HUES64 (cell line): ENCODE data around the gene MSI2.

Source experiments
- H3K27ac ChIP-seq: 2 replicates; pipeline ENCODE4 v1.7.0; 2013; ENCODE audit warnings: low read depth, low read length, inconsistent platforms
- H3K27me3 ChIP-seq: 2 replicates; pipeline ENCODE4 v1.6.1; 2013; ENCODE audit warnings: mild to moderate bottlenecking, low read length; ENCODE audit not compliant: insufficient read depth
- H3K36me3 ChIP-seq: 2 replicates; pipeline ENCODE4 v1.6.1; 2013; ENCODE audit warnings: mild to moderate bottlenecking, low read length; ENCODE audit not compliant: insufficient read depth
- H3K4me1 ChIP-seq: 2 replicates; pipeline ENCODE4 v1.6.1; 2013; ENCODE audit warnings: mild to moderate bottlenecking, low read length, moderate library complexity; ENCODE audit not compliant: insufficient read depth
- H3K4me3 ChIP-seq: 2 replicates; pipeline ENCODE4 v1.5.1; 2013; ENCODE audit warnings: mild to moderate bottlenecking, low read length, moderate library complexity
- H3K9ac ChIP-seq: 2 replicates; pipeline ENCODE4 v1.6.1; 2013; ENCODE audit warnings: mild to moderate bottlenecking, low read depth, low read length
- H3K9me3 ChIP-seq: 2 replicates; pipeline ENCODE4 v1.6.1; 2013; ENCODE audit warnings: low read depth, low read length; ENCODE audit not compliant: insufficient read depth
- WGBS: fragments of 150-250, 120-280 bp; methylation state at CpG from one replicate; pipeline ENCODE4 v1.1.7; 2013; ENCODE audit warnings: missing lambda C conversion rate; 5-methylcytosine and 5-hydroxymethylcytosine counted together

MSI2 gene

DNA sequence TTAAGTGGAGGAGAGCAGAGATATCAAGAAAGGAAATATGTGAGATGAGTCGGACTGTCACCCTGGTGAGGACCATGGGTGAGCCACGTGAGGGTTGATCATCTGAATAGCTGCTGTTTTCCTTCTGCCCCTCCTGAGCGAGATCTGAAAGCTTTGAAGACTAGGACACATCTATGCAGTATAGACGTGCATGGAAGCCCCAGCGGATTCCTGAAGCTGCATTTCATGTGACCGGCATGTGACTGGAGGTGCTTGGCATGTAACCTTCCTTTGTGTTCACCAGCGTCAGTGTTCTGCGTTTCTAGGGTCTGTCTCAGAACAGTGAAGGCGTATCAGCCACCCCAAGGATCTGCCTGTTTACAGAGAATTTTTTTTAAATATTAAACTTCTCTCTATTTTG lies 75.1 kb downstream of the MSI2 start:
- H3K27me3 ChIP-seq = no peaks in the 10 kb centered on the region
- no peaks in the 10 kb centered on the region for H3K36me3 ChIP-seq
- no peak overlapping the region for H3K27ac ChIP-seq
- H3K9ac ChIP-seq = no peak overlapping the region
- H3K9me3 ChIP-seq = no peaks in the 10 kb centered on the region; the same call in 1 of the 2 replicates
- 90% methylated on average over 9 of the region's 9 CpGs for WGBS
- H3K4me1 ChIP-seq = peaks cover 6% of the 10 kb centered on the region; the same call in 1 of the 2 replicates
- H3K4me3 ChIP-seq = no peak overlapping the region

DNA sequence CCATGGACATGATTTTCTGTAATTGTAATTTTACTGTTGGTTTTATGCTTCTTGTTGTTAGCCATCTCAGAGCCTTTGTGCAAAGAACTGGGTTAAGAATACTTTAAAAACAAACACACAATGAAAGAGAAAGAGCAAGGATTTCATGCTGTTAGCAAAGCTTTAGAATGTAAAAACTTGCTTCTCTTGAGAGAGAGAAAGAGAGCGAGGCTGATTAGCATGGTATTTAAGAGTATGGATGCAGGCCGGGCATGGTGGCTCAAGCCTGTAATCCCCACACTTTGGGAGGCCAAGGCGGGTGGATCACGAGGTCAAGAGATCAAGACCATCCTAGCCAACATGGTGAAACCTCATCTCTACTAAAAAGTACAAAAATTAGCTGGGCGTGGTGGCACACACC lies 76.2 kb downstream of the MSI2 start:
- peak overlapping the region; percentile 47; the same call in 1 of the 2 replicates for H3K27ac ChIP-seq
- H3K27me3 ChIP-seq = no peaks in the 10 kb centered on the region
- no peak overlapping the region for H3K9ac ChIP-seq
- no peaks in the 10 kb centered on the region; the same call in 1 of the 2 replicates for H3K9me3 ChIP-seq
- no peak overlapping the region for H3K4me3 ChIP-seq
- H3K4me1 ChIP-seq = peaks cover 6% of the 10 kb centered on the region; the same call in 1 of the 2 replicates
- no peaks in the 10 kb centered on the region for H3K36me3 ChIP-seq
- WGBS = 42% methylated on average over 5 of the region's 5 CpGs

DNA sequence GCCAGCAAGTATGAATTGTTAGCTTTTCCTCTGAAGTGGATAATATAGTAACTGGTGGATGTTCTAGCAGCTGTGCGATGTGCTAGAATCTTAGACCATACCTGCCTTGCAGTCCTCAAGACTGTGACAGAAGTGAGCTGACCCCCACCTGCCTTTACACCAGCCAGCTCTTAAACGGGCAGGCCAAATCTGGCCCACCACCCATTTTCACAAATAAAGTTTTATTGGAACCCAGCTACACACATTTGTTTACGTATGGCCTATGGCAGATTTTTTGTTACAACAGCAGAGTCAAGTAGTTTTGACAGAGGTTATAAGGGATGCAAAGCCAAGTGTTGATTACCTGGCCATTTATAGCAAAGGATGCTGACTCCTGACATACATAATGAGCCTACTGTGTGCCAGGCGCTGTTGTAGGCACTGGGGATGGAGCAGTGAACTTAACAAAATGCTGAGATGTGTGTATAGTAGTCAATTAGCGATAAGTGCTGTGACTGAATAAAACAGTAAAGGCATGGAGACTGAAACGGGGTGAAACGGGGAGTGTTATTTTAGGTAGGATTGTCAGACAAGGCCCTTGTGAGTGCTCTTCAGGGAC lies 79.0 kb downstream of the MSI2 start:
- no peaks in the 10 kb centered on the region; the same call in 1 of the 2 replicates for H3K9me3 ChIP-seq
- no peak overlapping the region for H3K4me3 ChIP-seq
- no peak overlapping the region for H3K9ac ChIP-seq
- no peak overlapping the region for H3K27ac ChIP-seq
- 88% methylated on average over 7 of the region's 7 CpGs for WGBS
- no peaks in the 10 kb centered on the region for H3K36me3 ChIP-seq
- H3K27me3 ChIP-seq = no peaks in the 10 kb centered on the region
- H3K4me1 ChIP-seq = peaks cover 25% of the 10 kb centered on the region

DNA sequence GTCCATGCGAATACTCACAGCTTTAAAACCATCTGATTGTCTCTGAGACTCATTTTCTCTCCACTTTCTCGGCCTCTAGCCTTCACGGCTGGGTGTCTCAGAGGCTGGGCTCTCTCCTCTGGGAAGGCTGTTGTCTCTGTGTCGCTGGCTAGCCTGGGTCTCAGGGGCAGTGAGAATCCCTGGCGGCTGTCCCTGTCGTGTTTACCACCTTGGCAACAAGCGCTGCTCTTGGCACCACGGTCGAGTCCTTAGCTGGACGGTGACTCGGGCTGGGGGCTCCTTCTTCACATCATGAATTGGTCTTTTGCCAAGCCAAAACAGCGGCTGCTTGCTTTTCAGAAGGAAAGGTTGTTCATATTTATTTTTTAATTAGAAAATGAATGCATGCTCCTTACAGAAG lies 81.1 kb downstream of the MSI2 start:
- 91% methylated on average over 11 of the region's 12 CpGs for WGBS
- no peaks in the 10 kb centered on the region for H3K36me3 ChIP-seq
- H3K4me3 ChIP-seq = no peak overlapping the region
- no peak overlapping the region for H3K9ac ChIP-seq
- H3K9me3 ChIP-seq = no peaks in the 10 kb centered on the region; the same call in 1 of the 2 replicates
- H3K27me3 ChIP-seq = no peaks in the 10 kb centered on the region
- peaks cover 43% of the 10 kb centered on the region for H3K4me1 ChIP-seq
- no peak overlapping the region for H3K27ac ChIP-seq

DNA sequence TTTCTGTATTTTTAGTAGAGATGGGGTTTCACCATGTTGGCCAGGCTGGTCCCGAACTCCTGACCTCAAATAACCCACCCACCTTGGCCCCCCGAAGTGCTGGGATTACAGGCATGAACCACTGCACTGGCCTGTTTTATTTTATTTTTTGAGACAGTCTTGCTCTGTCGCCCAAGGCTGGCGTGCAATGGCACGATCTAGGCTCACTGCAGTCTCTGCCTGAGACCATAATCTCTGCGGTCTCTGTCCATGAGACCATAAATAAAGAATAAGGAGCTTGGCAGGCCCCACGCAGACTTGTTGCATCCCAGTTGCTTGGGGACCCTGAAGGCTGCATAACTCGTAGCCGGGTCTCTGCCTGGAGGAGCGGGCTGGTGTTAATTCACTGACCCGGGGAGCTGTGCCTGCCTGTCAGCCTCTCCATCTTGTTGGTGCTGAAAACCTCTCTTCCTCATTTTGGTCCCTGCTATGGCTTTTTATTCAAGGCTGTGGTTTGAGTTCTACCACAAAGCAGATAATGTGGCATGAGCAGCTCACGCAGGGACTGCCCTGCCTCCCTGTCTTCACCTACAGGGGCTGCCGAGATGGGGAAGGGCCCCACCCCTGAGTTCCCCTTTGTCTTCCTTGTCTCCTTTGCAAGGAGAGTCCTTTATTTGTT lies 82.1 kb downstream of the MSI2 start:
- H3K9ac ChIP-seq = no peak overlapping the region
- WGBS = 78% methylated on average over 13 of the region's 13 CpGs
- H3K9me3 ChIP-seq = no peaks in the 10 kb centered on the region; the same call in 1 of the 2 replicates
- no peak overlapping the region for H3K27ac ChIP-seq
- peaks cover 51% of the 10 kb centered on the region for H3K4me1 ChIP-seq
- no peak overlapping the region for H3K4me3 ChIP-seq
- H3K27me3 ChIP-seq = no peaks in the 10 kb centered on the region
- H3K36me3 ChIP-seq = no peaks in the 10 kb centered on the region

DNA sequence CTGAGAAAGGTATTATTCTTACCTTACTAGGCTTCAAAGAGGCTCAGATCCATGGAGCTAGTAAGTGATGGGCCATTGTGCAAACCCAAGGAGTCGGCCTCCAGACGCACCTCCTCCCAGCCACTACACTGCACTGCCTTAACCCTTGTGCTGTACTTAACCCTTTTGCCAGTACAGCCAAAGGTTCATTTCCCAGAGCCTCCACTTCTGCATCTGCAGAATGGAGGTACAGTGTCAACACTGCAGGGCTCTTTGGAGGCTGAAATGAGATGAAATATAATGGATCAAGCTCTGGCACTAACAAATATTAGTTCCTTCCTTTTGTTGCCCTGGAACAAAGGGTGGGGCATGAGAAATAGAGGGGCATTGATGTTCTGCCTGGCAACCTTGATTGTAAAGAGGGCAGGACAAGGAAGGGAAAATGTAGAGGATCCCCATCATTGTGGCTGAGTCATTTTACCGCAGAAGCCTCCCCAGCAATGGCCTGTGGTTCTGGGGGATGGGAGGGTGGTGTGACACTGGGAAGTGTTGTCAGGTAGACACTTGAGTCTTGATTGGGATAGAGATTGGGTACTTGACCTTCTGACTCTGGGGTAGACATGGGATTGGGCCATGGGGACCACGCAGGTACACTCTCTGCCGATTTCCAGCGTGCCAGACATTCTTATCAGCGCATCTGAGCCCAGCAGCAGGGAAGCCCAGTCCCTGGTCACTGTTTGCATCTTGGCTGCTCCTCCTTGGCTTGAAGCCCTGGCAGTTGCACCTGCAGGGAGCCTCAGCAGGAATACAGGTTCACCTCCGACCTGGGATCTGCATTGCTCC lies 84.0 kb downstream of the MSI2 start:
- H3K9me3 ChIP-seq = no peaks in the 10 kb centered on the region; the same call in 1 of the 2 replicates
- peaks cover 48% of the 10 kb centered on the region for H3K4me1 ChIP-seq
- no peaks in the 10 kb centered on the region for H3K36me3 ChIP-seq
- H3K27ac ChIP-seq = no peak overlapping the region
- H3K27me3 ChIP-seq = no peaks in the 10 kb centered on the region
- H3K9ac ChIP-seq = no peak overlapping the region
- WGBS = 91% methylated on average over 8 of the region's 8 CpGs
- no peak overlapping the region for H3K4me3 ChIP-seq

DNA sequence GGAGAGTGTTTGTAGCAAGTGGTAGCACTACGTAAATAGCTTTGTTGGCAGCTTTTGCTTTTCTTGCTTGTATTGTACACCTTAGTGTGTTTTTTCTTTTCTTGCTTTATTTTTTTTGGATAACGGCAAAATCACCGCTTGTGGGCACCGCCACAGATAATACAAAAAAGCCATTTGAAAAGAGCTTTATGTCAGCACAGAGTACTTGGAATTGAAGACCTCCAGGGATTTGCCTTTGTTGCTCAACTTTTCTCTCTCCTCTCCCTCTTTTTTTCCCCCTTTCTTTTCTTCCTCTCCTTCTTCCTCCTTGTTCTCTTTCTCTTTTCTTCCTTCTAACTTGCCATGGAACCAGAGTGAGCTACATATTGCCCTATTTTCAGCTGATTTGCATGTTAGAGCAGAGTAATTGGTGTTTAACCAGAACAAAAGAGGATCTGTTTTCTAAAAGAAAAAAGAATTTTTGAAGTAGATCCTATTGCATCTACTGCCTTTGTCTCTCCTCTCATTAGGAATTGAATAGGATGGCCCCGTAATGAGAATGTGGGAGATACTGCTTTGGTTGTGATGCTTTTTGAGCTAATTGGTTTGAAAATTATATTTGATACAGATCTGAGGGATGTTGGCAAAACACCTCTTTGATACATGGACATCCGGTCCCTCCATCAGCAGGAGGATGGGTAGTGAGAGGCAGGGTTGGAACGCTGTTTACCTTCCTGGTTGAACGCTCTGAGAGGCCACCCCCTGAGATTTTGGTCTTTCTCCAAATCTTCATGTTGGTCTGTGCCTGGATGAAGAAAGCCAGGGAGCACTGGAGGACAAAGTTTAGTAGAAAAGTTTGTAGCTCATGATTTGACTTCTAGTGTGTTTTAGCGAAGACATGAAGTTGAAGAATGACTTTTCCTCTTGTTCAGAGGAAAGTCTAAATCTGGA lies 85.6 kb downstream of the MSI2 start:
- WGBS = 68% methylated on average over 9 of the region's 9 CpGs
- H3K9ac ChIP-seq = no peak overlapping the region
- H3K27me3 ChIP-seq = no peaks in the 10 kb centered on the region
- H3K9me3 ChIP-seq = no peaks in the 10 kb centered on the region
- H3K4me3 ChIP-seq = no peak overlapping the region
- peak overlapping the region; percentile 11; the same call in 1 of the 2 replicates for H3K27ac ChIP-seq
- H3K4me1 ChIP-seq = peaks cover 48% of the 10 kb centered on the region
- H3K36me3 ChIP-seq = no peaks in the 10 kb centered on the region

DNA sequence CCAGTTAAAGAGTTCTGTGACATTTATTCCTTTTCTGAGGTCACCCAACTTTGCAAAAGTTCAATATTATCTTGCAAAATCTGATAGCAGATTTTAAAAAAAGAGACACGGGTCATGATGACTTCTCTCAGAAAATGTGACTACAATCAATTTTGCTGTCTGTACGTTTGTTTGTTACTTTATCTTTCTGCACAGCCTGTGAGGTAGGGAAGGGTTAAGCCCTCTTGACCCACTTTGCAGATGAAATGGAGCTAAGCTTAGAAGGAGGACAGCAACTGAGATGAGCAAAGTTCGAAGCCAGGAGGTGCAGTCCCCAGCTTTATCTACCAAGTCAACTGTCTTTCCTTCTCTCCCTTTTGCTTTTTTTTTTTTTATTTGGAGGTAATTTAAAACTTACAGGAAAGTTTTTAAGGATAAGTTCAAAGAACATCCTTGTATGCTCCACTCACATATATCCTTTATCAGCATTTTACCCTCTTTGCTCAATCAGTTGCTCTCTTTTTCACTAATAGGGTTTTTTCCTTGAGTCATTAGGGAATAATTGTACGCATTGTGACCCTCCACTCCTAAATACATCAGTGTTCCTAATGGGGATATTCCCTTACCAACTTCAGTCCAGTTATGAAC lies 86.8 kb downstream of the MSI2 start:
- Histone ChIP-seq H3K27ac (no peak overlapping the region), H3K4me1 (peaks cover 44% of the 10 kb centered on the region), H3K9me3 (no peaks in the 10 kb centered on the region), H3K27me3 (no peaks in the 10 kb centered on the region), H3K36me3 (peaks cover 10% of the 10 kb centered on the region), H3K9ac (no peak overlapping the region), H3K4me3 (no peak overlapping the region)
- 92% methylated on average over 4 of the region's 4 CpGs for WGBS

DNA sequence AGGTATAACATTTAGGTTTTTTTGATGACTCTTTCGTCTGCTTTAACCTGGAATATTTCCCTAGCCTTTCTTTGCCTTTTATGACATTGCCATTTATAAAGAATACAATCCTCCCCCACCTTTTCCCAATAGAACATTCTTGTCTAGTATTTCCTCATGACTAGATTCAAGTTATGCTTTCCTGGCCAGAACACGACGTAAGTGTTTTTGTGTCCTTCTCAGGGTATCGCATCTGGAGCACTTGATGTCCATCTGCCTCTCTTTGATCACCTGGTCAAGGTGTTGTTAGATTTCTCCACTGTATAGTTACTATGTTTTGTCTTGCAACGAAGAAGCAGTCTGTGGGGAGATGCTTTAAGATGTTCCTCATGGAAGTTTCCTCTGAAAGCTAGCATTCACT lies 87.4 kb downstream of the MSI2 start:
- Histone ChIP-seq H3K4me3 (no peak overlapping the region), H3K9me3 (no peaks in the 10 kb centered on the region), H3K36me3 (peaks cover 11% of the 10 kb centered on the region), H3K27ac (no peak overlapping the region), H3K27me3 (no peaks in the 10 kb centered on the region), H3K4me1 (peaks cover 39% of the 10 kb centered on the region), H3K9ac (no peak overlapping the region)
- 94% methylated on average over 5 of the region's 5 CpGs for WGBS

DNA sequence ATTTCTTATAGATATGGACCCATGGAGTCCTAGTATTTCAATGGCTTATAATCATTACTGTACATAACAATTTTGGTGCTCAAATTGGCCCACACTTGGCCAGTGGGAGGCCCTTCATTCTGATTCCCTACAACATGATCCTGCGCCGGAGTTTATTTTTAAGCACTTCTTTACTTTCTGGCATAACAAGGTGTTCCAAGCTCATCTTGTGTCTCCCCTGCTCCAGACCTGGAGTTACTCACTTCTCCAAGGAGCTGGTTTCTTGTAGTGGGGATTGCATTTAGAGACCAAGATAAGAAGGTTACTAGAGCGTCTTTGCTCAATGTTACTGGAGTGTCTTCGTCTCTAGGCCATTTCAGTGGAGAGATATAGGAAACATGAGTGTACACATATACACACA lies 87.9 kb downstream of the MSI2 start:
- peaks cover 34% of the 10 kb centered on the region for H3K4me1 ChIP-seq
- no peak overlapping the region for H3K9ac ChIP-seq
- no peak overlapping the region for H3K4me3 ChIP-seq
- no peak overlapping the region for H3K27ac ChIP-seq
- peaks cover 11% of the 10 kb centered on the region for H3K36me3 ChIP-seq
- 95% methylated on average over 4 of the region's 4 CpGs for WGBS
- no peaks in the 10 kb centered on the region for H3K9me3 ChIP-seq
- no peaks in the 10 kb centered on the region for H3K27me3 ChIP-seq
